Measurements from ENCODE around the gene TUBB.
"Not testable (repeated sequence)": the region's sequence is repeated elsewhere in the genome, so short reads cannot be mapped to it uniquely, and the experiment has no call there.

Gene TUBB

DNA sequence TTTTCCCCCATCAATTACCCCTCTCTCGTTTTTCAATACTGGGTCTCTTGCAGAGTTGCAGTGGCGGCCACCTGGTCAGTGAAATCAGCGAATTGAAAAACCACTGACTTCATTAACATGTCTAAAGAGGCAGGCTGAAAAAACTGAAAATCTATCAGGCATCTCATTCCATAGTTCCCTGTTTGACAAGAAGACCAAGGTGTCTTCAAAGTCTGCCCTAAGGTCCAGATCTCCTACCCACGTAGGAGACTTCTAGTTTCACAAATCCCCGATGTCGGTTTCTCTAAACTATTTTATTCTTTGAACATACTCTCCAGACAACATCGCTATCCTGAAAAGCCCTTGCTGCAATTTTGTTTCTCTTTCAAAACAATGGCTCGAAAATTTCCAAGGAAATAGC, 796 bp upstream of the TUBB start:
- no peak for DNase-seq (ENCODE audit: low read depth)

DNA sequence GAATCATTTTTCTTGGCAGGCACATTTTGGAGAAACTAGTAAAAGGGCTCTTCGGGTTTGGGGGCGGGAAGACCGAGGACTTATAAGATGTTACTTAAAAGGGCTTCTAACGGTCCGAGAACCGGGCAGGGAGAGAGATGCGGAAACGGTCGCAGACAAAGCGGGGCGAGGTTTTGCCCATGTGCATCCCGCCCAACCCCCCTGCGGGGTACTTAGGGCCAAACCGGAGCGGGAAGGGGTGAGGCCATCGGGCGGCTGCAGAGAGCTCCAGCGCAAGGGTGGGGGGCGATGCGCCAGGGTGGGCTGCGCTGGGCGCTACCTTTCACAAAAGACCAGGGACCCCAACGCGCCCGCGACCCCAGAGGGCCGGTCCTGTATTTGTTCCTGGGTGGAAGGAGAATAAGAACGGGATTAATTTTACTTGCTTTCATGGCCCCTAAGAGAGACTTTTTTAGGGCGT, 616 bp downstream of the TUBB start:
- DNase-seq (ENCODE audit: low read depth), result no peak

DNA sequence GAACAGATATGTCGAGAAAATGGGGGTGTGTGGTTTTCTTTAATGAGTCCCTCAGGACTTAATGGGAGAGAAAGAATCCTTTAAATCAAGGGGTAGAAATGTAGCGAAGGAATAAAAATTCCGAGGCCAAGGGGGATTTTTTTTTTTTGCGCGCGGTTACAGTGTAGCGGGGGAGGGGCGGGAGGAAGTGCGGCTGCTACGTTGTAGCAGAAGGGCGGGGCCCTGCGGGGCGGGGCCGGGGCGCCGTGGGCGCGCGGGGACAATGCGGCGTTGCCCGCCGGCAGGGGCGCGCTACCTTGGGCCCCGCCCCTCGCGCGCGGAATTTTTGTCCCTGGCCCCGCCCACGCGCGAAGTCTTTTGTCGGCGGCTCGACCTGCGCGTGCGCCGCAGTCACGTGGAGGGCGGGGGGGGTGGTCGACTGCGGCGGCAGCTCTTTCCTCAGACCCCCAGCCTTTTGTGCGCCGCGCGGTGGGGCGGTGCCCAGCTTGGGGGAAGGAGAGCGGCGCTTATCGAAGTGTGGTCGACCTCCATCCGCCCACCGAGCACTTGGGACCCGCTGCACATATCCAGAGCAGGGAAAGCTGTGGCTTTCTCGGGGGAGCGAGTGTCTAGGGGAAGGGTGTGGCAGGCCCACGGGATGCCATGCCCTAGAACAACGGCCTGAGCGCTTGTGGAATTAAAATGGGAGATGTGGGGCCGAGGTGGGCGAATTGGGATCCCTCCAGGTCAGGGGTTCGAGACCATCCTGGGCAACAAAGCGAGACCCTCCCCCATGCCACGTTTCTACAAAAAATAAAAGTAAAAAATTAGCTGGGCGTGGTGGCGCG, 1.3 kb downstream of the TUBB start:
- peak; percentile 80 for DNase-seq (ENCODE audit: low read depth)

DNA sequence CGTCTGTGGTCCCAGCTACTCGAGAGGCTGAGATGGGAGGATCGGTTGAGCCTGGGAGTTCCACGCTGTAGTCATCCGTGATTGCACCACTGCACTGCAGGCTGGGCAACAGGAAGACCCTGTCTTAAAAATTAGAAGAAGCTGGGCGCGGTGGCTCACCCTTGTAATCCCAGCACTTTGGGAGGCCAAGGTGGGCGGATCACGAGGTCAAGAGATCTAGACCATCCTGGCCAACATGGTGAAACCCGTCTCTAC, 1.8 kb downstream of the TUBB start:
- not testable (repeated sequence) for DNase-seq (ENCODE audit: low read depth)

DNA sequence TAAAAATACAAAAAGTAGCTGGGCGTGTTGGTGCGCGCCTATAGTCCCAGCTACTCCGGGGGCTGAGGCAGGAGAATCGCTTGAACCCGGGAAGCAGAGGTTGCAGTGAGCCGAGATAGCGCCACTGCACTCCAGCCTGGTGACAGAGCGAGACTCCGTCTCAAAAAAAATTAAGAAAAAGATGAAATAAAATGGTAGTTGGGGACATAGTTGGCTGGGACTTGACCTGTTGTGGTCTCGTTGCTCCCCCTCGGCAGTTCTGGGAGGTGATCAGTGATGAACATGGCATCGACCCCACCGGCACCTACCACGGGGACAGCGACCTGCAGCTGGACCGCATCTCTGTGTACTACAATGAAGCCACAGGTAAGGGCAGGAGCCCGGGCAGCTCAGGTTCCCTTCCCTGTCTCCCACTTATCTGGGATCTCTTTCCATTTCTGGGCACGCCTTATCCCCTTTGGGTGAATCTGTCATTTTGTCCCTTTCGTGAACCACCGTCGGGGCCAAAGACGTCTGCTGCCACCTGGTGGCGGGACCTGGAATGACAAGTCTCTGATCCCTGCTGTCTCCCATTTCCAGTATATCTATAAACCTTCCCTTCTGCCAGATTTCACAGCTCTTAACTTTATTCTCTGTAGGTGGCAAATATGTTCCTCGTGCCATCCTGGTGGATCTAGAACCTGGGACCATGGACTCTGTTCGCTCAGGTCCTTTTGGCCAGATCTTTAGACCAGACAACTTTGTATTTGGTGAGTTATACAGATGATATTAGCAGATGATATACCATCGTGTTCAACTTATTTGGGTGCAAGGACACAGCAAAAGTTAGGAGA, 2.3 kb downstream of the TUBB start:
- DNase-seq (ENCODE audit: low read depth), result no peak

DNA sequence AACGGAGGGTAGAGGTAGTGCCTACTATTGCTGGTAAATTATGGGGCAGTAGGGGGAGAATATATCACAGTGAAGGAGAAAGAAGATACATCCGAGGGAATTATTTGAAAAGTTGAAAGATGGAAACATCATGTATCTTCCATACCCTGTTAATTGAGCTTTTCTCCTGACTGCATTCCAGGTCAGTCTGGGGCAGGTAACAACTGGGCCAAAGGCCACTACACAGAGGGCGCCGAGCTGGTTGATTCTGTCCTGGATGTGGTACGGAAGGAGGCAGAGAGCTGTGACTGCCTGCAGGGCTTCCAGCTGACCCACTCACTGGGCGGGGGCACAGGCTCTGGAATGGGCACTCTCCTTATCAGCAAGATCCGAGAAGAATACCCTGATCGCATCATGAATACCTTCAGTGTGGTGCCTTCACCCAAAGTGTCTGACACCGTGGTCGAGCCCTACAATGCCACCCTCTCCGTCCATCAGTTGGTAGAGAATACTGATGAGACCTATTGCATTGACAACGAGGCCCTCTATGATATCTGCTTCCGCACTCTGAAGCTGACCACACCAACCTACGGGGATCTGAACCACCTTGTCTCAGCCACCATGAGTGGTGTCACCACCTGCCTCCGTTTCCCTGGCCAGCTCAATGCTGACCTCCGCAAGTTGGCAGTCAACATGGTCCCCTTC, 3.1 kb downstream of the TUBB start:
- DNase-seq (ENCODE audit: low read depth), result not testable (repeated sequence)

DNA sequence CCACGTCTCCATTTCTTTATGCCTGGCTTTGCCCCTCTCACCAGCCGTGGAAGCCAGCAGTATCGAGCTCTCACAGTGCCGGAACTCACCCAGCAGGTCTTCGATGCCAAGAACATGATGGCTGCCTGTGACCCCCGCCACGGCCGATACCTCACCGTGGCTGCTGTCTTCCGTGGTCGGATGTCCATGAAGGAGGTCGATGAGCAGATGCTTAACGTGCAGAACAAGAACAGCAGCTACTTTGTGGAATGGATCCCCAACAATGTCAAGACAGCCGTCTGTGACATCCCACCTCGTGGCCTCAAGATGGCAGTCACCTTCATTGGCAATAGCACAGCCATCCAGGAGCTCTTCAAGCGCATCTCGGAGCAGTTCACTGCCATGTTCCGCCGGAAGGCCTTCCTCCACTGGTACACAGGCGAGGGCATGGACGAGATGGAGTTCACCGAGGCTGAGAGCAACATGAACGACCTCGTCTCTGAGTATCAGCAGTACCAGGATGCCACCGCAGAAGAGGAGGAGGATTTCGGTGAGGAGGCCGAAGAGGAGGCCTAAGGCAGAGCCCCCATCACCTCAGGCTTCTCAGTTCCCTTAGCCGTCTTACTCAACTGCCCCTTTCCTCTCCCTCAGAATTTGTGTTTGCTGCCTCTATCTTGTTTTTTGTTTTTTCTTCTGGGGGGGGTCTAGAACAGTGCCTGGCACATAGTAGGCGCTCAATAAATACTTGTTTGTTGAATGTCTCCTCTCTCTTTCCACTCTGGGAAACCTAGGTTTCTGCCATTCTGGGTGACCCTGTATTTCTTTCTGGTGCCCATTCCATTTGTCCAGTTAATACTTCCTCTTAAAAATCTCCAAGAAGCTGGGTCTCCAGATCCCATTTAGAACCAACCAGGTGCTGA, 3.9 kb downstream of the TUBB start:
- not testable (repeated sequence) for DNase-seq (ENCODE audit: low read depth)

DNA sequence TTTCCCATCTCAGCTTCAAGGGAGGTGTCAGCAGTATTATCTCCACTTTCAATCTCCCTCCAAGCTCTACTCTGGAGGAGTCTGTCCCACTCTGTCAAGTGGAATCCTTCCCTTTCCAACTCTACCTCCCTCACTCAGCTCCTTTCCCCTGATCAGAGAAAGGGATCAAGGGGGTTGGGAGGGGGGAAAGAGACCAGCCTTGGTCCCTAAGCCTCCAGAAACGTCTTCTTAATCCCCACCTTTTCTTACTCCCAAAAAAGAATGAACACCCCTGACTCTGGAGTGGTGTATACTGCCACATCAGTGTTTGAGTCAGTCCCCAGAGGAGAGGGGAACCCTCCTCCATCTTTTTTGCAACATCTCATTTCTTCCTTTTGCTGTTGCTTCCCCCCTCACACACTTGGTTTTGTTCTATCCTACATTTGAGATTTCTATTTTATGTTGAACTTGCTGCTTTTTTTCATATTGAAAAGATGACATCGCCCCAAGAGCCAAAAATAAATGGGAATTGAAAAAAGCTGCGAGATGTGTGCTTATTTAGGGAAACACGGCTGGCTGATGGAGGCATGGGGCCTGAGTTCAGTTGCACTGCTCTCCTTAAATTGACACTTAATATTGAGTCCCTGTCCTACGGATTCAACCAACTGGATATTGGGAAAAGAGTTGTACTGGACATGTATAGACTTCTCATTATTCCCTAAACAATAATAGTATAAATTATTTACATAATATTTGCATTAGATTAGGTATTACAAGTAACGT, 4.9 kb downstream of the TUBB start:
- no peak for DNase-seq (ENCODE audit: low read depth)

DNA sequence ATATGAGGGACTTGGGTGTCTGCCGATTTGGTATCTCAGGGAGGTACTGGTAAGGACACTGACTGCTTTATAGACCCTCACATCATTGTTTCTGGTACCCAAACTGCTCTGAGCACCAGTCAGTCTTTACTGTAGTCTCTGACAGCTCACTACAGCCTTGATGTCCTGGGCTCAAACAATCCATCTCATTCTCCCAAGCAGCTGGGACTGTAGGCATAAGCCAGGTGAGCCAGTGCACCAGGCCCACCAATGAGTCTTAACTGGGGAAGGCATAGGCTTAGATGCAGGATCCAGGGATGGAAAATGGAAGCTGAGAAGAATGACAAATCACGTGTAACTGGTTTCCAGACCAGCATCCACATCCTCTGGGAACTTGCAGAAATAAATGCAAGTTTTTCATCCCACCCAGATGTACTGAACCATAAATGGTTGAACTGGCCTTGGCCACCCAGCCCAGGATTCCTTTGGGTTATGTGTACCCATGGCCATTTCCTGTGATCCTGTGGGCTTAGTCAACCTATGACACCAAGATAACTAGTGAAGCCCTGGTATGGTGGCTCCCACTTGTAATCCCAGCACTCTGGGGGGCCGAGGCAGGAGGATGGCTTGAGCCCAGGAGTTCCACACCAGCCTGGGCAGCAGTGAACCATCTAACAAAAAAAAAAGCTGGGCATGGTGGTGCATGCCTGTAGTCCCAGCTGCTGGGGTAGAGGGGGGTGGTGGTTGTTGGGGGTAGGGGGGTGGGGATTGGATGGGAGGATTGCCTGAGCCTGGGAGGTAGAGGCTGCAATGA, 5.8 kb downstream of the TUBB start:
- no peak for DNase-seq (ENCODE audit: low read depth)

DNA sequence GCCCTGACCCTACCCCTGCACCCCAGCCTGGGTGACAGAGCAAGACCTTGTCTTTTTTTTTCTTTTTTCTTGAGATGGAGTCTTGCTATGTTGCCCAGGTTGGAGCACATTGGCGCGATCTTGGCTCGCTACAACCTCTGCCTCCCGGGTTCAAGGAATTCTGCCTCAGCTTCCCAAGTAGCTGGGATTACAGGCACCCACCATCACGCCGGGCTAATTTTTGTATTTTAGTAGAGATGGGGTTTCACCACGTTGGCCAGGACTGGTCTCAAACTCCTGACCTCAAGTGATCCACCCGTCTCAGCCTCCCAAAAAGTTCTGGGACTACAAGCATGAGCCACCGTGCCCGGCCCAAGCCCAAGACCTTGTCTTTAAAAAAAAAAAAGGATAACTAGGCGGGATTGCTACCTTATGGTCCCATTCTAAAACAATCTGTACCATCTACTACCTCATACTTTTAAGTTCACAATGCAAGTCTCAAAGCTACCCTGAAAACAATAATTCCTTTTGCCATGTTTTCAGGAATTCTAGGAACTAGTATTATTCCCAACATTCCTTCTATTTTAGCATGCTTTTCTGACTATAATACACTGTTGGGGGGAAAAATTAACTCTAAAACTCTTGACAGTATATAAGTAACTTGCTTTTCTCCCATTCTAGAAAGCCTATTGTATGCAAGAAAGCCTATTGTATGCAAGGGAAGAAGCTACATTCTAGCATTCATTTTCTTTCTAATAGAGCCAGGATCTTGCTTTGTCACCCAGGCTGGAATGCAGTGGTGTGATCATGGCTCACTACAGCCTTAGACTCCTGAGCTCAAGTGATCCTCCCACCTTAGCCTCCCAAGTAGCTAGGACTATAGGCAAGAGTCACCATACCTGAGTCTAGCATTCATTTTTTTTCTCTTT, 6.6 kb downstream of the TUBB start:
- DNase-seq (ENCODE audit: low read depth), result no peak

DNA sequence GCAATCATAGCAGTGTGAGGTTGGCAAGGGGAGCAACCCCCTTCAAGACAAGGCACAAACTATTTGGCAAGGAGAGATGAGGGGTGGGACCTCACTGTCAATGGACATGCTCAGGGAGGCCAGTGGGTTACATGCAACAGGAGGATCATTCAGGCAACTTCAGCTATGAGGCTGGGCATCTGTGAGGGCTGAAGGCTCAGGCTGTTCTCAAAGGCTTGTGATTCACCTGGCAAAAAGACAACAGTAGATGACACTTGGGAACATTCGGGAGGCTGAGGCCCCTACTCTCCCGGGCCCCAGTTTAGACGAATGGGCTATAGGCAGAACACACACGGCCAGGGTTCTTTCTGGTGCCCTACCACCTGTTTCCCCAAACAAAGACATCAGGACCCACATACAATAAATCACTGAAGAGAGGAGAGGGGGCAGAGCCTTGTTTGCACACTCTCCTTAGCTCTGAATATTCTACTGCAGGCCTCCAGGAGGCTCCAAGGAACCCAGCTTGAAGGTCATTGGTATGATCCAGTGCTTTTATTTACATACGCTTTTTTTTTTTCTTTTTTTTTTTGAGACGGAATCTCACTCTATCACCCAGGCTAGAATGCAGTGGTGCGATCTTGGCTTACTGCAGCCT, 7.9 kb downstream of the TUBB start:
- DNase-seq (ENCODE audit: low read depth), result no peak

DNA sequence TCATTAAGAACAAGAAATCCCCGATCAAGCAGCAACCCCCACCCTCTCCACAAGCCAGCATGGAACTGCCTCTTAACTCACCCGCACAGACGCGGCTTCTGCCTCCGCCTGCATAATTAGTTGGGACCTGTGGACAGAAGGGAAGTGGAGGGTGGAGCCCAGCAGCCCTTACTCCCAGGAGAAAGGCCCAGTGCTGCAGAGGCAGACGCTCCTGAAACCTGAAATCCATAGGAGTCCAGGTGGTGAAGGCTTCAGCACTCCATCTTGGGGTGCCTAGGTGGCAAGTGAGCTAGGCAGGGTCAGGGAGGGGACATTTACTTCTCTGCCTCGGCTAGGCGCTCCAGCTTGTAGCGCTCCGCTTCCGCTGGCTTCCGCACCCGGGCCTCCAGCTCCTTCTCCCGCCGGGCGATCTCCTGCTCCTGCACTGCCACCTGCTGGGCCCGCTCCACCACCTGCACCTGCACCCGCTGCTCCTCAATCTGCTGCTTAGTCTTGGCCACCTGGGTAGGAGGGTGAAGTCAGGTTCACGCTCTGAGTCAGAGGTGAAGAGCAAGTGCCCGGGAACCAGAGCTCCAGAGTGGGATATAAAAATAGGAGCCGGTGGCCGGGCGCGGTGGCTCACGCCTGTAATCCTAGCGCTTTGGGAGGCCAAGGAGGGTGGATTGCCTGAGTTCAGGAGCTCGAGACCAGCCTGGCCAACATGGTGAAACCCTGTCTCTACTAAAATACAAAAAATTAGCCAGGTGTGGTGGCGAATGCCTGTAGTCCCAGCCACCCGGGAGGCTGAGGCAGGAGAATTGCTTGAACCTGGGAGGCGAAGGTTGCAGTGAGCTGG, 10.7 kb downstream of the TUBB start:
- DNase-seq (ENCODE audit: low read depth), result no peak

DNA sequence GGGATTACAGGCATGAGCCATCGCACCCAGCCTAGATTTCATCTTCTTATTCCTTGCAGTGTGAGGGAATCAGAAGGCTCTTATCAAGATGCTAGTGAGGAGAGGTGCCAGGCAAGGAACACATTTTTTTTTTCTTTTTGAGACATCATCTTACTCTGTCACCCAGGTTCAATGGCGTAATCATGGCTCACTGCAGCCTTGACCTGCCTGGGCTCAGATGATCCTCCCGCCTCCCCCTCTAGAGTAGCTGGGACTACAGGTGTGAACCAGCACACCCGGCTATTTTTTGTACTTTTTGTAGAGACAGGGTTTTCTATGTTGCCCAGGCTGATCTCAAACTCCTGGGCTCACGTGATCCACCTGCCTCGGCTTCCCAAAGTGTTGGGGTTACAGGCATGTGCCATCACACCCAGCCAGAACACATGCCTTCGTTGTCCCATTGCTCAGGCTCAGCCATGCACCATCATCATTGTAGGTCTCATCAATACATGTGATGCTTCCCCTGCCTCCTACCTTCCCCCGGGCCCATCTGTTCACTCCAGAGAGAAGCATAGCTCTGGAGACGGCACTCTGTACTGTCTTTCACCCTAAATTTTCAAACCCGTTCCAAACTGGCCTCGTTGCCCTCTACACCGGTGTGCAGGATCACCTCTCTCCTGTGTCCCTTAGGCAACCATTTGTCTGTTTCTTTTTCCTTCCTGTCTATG, 12.2 kb downstream of the TUBB start:
- no peak for DNase-seq (ENCODE audit: low read depth)

DNA sequence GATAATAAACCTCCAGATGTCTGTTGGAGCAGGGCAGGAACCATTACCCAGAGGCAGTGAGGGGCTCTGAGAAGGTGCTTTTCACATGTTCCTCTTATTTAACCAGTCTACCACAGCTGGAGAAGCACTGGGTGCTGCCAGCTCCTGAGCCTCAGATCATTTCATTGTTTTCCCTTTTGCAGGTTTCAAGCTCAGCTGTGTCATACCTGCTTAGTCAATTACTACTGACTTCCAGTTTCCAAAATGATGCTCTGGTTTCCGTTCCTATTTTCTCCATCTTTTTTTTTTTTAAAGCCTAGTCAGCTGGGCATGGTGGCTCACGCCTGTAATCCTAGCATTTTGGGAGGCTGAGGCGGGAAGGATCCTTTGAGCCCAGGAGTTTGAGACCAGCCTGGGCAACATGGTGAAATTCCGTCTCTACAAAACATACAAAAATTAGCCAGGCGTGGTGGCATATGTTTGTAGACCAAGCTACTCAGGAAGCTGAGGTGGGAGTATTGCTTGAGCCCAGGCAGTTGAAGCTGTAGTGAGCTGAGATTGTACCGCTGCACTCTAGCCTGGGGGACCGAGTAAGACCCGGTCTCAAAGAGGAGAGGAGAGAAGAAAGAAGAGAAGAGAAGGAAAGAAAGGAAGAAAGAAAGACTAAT, 15.6 kb downstream of the TUBB start:
- DNase-seq (ENCODE audit: low read depth), result no peak

DNA sequence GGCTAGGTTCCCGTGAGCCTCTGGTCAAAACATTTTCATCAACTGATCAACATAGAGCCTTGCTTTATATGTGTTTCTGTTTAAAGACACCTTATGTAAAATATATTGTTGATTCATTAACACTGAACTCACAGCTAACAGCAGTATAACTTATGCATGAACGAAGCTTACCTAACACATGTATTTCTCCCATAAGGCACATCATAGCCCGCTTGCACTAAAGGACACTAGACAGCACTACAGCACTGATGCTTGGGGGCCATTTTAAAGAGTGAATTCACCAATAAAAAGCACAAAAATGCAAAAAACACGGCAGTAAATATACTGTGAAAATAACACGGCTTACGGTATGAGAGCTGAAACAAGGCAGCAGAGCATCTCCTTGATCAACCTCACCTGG, 18.4 kb downstream of the TUBB start:
- DNase-seq (ENCODE audit: low read depth), result no peak

DNA sequence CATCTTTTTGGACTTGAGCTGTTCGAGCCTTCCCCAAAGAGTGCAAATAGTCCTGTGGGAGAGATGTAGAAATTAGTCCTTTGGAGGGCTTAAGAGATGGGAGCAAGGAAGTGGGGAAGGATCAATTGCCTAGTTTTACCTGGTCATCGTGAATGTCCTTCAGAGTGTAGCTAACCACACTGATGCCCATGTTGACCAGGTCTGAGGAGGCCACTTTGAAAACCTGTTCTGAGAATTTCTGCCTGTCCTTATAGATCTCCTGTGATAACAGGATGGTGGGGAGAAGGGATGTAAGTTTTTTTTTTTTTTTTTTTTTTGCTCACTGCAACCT, 20.4 kb downstream of the TUBB start:
- DNase-seq (ENCODE audit: low read depth), result no peak

All from GM04504 (cell line).